GM12875 (cell line): ENCODE measurements around the gene CAP1.

ENCODE experiments used
- H3K4me3 ChIP-seq: one replicate; pipeline ENCODE4 v1.5.1; 2011; ENCODE audit warnings: low read depth, low read length, control low read depth
- TF ChIP-seq, protein P1 (sequence below): IDR thresholded peaks from 2 replicates; pipeline ENCODE4 v1.5.1; 2011; ENCODE audit warnings: low read depth, mild to moderate bottlenecking, control low read depth, inconsistent platforms, low read length, moderate library complexity, borderline replicate concordance; ENCODE audit not compliant: insufficient read depth

CAP1 gene

DNA sequence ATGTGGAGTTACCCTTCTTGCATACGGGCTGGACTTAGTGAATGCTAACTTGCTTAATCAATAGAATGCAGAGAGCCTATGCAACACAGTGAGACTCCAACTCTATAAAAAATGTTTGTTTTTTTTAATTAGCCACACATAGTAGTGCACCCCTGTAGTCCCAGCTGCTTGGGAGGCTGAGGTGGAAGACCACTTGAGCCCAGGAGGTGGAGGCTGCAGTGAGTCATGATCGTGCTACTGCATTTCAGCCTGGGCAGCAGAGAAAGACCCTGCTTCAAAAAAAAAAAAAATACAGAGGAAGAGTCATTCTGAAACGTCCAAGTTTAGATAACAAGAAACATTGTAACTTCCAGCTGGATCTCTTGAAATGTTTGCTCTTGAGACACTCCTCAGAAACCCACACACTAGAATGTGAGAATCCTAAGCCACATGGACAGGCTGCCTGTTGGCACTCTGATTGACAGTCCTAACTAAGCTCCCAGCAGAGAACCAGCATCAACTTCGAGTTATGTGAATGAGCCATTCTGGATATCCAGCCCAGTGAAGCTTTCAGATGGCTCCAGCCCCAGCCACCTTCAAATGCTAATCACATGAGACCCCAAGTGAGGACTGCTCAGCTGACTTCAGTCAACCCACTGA is 20.0 kb upstream of the CAP1 start:
- TF ChIP-seq, protein P1, sequence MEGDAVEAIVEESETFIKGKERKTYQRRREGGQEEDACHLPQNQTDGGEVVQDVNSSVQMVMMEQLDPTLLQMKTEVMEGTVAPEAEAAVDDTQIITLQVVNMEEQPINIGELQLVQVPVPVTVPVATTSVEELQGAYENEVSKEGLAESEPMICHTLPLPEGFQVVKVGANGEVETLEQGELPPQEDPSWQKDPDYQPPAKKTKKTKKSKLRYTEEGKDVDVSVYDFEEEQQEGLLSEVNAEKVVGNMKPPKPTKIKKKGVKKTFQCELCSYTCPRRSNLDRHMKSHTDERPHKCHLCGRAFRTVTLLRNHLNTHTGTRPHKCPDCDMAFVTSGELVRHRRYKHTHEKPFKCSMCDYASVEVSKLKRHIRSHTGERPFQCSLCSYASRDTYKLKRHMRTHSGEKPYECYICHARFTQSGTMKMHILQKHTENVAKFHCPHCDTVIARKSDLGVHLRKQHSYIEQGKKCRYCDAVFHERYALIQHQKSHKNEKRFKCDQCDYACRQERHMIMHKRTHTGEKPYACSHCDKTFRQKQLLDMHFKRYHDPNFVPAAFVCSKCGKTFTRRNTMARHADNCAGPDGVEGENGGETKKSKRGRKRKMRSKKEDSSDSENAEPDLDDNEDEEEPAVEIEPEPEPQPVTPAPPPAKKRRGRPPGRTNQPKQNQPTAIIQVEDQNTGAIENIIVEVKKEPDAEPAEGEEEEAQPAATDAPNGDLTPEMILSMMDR = no peak
- H3K4me3 ChIP-seq = no peak overlapping the region

DNA sequence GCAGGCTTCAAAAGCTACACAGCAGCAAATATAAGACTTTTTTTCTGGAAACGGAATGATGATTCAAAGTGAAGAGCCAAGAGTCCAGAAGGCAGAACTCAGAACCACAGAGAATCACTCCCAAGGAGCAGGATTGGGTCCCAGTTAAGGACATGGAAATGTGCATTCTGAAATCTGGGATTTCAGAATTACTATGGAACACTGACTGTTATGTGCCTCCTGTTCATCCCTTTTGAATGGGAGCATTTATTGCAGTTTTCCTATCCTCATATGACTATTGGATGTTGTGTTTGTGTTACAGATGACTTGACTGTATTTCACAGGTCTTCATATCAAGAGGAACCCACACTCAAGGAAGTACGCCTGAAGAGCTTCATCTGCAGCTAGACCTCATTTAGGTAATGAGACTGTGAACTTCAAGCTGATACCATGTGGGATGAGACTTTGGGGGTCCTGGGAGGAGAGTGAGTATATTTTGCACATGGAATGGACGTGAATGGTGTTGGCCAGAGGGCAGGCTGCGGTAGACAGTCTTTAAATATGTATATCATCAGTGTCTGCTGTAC is 17.1 kb upstream of the CAP1 start:
- TF ChIP-seq, protein P1 = no peak
- no peak overlapping the region for H3K4me3 ChIP-seq

- TF ChIP-seq, protein P1 = no peak
- no peak overlapping the region for H3K4me3 ChIP-seq
Observed at GRCh38 chr1:40024671-40025070, 15.9 kb upstream of the CAP1 start.

- TF ChIP-seq, protein P1 = no peak
- H3K4me3 ChIP-seq = no peak overlapping the region
Observed at GRCh38 chr1:40027647-40028046, 12.9 kb upstream of the CAP1 start.

- H3K4me3 ChIP-seq = no peak overlapping the region
- TF ChIP-seq, protein P1 = no peak
Observed at GRCh38 chr1:40029608-40030007, 10.9 kb upstream of the CAP1 start.

DNA sequence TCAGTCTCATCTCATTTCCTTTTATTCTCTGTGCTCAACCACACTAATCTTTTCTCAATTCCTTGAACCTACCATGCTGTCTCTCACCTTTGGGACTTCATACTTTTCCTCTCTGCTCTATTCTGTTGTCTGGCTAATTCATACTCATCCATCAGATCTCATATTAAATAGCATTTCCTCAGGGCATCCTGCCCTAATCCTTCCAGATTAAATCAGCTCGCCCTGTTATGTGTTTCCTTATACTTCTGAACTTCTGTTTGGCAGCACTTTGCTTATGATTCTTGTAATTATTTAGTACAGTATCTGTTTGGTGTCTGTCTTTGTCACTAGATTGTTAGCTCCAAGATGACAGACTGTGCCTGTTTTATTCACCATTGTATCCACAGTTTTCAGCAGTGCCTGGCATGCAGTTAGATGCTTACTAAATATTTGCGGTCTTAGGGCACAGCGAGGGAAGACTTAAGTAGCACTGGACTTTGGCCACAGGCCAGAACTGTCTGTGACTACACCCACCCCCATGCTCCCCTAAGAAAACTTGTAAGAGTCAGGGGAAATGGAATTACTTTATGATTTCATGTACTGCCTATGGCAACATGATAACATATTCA is 9.9 kb upstream of the CAP1 start:
- TF ChIP-seq, protein P1 = no peak
- H3K4me3 ChIP-seq = no peak overlapping the region
